ENCODE data around the gene ROR2.

DNA sequence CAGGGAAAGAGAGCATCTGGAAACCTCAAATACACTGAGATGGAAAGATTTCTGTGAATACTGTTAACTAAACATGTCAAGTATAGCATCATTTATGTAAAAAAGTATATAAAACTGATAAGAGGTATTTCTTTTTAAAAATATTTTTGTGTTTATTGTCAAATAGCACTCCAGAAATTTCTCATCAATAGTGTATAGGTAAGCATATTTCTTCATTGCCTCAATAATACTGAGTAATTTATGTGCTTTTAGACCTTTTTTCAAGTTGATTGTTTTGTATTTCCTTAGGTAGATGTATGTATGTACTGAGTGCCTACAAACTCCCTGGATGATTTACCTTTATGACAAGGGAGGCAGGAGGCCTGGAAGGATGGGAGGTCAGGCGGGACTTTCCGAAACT is 196.3 kb downstream of the ROR2 start:
- TF ChIP-seq, protein P1, sequence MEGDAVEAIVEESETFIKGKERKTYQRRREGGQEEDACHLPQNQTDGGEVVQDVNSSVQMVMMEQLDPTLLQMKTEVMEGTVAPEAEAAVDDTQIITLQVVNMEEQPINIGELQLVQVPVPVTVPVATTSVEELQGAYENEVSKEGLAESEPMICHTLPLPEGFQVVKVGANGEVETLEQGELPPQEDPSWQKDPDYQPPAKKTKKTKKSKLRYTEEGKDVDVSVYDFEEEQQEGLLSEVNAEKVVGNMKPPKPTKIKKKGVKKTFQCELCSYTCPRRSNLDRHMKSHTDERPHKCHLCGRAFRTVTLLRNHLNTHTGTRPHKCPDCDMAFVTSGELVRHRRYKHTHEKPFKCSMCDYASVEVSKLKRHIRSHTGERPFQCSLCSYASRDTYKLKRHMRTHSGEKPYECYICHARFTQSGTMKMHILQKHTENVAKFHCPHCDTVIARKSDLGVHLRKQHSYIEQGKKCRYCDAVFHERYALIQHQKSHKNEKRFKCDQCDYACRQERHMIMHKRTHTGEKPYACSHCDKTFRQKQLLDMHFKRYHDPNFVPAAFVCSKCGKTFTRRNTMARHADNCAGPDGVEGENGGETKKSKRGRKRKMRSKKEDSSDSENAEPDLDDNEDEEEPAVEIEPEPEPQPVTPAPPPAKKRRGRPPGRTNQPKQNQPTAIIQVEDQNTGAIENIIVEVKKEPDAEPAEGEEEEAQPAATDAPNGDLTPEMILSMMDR (IDR thresholded peaks at IDR 0.05; ENCODE audit: low read depth, low read length, missing input control): no peak
- TF ChIP-seq FOXA1 (IDR thresholded peaks at IDR 0.05) (no peak), TAF1 (conservative IDR thresholded peaks at IDR 0.05) (no peak)

Measured in liver (tissue), 3 donors.